B cell (primary cell): ENCODE results near the gene TXNDC5. TPM values are rescaled to one million over a fixed set of nuclear protein-coding genes. Genes with fewer than 3 reads are reported as not detected.

Experiments used
- ATAC-seq: fragments of 200-7000 bp; cut with Tn5 transposase; one replicate; pipeline ENCODE4 v1.10.0; 2021; ENCODE audit warnings: low read depth, mild to moderate bottlenecking, moderate number of reproducible peaks, moderate library complexity
- CTCF ChIA-PET: fragments of 350-600 bp; sonication (Branson Sonifier 250); formaldehyde crosslinking; loops from one replicate; lab custom pipeline; 2021; ENCODE audit warnings: antibody characterized with exemption, inconsistent platforms; lab: Charles Lee
- POLR2A ChIA-PET: fragments of 350-600 bp; sonication (Branson Sonifier 250); formaldehyde crosslinking; loops from one replicate; lab custom pipeline; 2021; ENCODE audit warnings: antibody characterized with exemption; lab: Charles Lee
- DNase-seq: peaks from one replicate; pipeline ENCODE4 v3.0.0; 2013
- H2AFZ ChIP-seq: 2 replicates; pipeline ENCODE4 v1.6.1; 2012; ENCODE audit warnings: mild to moderate bottlenecking, low read depth, low read length; ENCODE audit not compliant: insufficient read depth, poor library complexity, severe bottlenecking
- H3K27ac ChIP-seq, 2 donors: 1 replicate in 1 of 2; 2 replicates in 1 of 2; pipeline ENCODE4 v1.5.1; 2012 to 2013; ENCODE audit warnings: low read length in 2 of 2, mild to moderate bottlenecking in 2 of 2, moderate library complexity in 1 of 2
- H3K27me3 ChIP-seq, 4 experiments: fragments of 200-600 bp in 1 of 4; sonication (generic) in 1 of 4; replicated peaks in 1 of 4; 1 replicate in 2 of 4; 2 replicates in 2 of 4; pipeline versions ENCODE4 v1.6.1 to v1.7.0; 2013 to 2016; ENCODE audit warnings: low read length in 3 of 4, mild to moderate bottlenecking in 2 of 4, mixed read lengths in 1 of 4, moderate library complexity in 1 of 4; ENCODE audit not compliant: insufficient read depth in 4 of 4, control insufficient read depth in 3 of 4; ENCODE audit errors: control extremely low read depth in 1 of 4
- H3K36me3 ChIP-seq, 2 experiments: replicated peaks in 1 of 2; 1 replicate in 1 of 2; 2 replicates in 1 of 2; pipeline versions ENCODE4 v1.6.1 to v1.7.1; 2013; ENCODE audit warnings: low read length in 1 of 2; ENCODE audit not compliant: insufficient read depth in 2 of 2, control insufficient read depth in 1 of 2; ENCODE audit errors: control extremely low read depth in 1 of 2, extremely low read depth in 1 of 2
- H3K4me1 ChIP-seq, 2 donors: fragments of 200-600 bp in 1 of 2; sonication (generic) in 1 of 2; 1 replicate in 1 of 2; 2 replicates in 1 of 2; pipeline versions ENCODE4 v1.5.1 to v1.6.1; 2013 to 2017; ENCODE audit warnings: low read length in 2 of 2; ENCODE audit not compliant: control insufficient read depth in 2 of 2, insufficient read depth in 2 of 2
- H3K4me2 ChIP-seq: replicated peaks from 2 replicates; pipeline ENCODE3; 2012; ENCODE audit warnings: mild to moderate bottlenecking, low read depth, low read length; ENCODE audit not compliant: poor library complexity, severe bottlenecking
- H3K4me3 ChIP-seq, 5 experiments: fragments of 200-600 bp in 1 of 5; sonication (generic) in 1 of 5; 1 replicate in 3 of 5; 2 replicates in 2 of 5; pipeline versions ENCODE4 v1.5.1 to v1.7.0; 2011 to 2016; ENCODE audit warnings: low read length in 4 of 5, mild to moderate bottlenecking in 4 of 5, low read depth in 2 of 5, control low read depth in 1 of 5, moderate library complexity in 1 of 5; ENCODE audit not compliant: insufficient read depth in 1 of 5; ENCODE audit errors: control extremely low read depth in 1 of 5, extremely low read depth in 1 of 5
- H3K79me2 ChIP-seq: fragments of 200-600 bp; sonication (generic); one replicate; pipeline ENCODE4 v1.6.0; 2016; ENCODE audit warnings: low read length; ENCODE audit not compliant: control insufficient read depth, insufficient read depth
- H3K9ac ChIP-seq: fragments of 200-600 bp; sonication (generic); 2 replicates; pipeline ENCODE4 v1.6.1; 2017; ENCODE audit warnings: mild to moderate bottlenecking, low read length, moderate library complexity
- H3K9me3 ChIP-seq, 3 donors: one replicate each; pipeline versions ENCODE4 v1.6.1 to v1.7.1; 2013; ENCODE audit warnings: low read length in 2 of 3; ENCODE audit not compliant: control insufficient read depth in 2 of 3, insufficient read depth in 1 of 3; ENCODE audit errors: control extremely low read depth in 1 of 3
- H4K20me1 ChIP-seq: 2 replicates; pipeline ENCODE4 v1.6.0; 2012; ENCODE audit warnings: mild to moderate bottlenecking, low read length; ENCODE audit not compliant: insufficient read depth, control insufficient read depth, poor library complexity, severe bottlenecking
- H3K27ac Mint-ChIP-seq: one replicate; pipeline ENCODE4 v1.8.0; 2021; ENCODE audit warnings: mixed read lengths
- H3K27me3 Mint-ChIP-seq: one replicate; pipeline ENCODE4 v1.8.0; 2021; ENCODE audit warnings: mixed read lengths
- H3K4me1 Mint-ChIP-seq: one replicate; pipeline ENCODE4 v1.8.0; 2021; ENCODE audit warnings: mixed read lengths
- H3K4me3 Mint-ChIP-seq: one replicate; pipeline ENCODE4 v1.8.0; 2021; ENCODE audit warnings: mixed read lengths
- H3K9me3 Mint-ChIP-seq: one replicate; pipeline ENCODE4 v1.8.0; 2022; ENCODE audit warnings: mixed read lengths; ENCODE audit not compliant: insufficient read depth
- CTCF ChIP-seq: fragments of 200-600 bp; IDR thresholded peaks from one replicate; pipeline ENCODE4 v1.8.0; 2022; ENCODE audit warnings: antibody characterized with exemption, mild to moderate bottlenecking
- EZH2 ChIP-seq: IDR thresholded peaks from 2 replicates; pipeline ENCODE4 v1.6.1; 2012; ENCODE audit warnings: borderline replicate concordance, low read depth, mild to moderate bottlenecking, moderate library complexity, low read length; ENCODE audit not compliant: insufficient read depth, poor library complexity, severe bottlenecking
- WGBS: methylation state at CpG from one replicate; pipeline ENCODE4 v1.1.5; 2013; ENCODE audit warnings: missing lambda C conversion rate; ENCODE audit not compliant: insufficient coverage; 5-methylcytosine and 5-hydroxymethylcytosine counted together
- intact Hi-C: fragments of 100-400 bp; cut with micrococcal nuclease; formaldehyde crosslinking; loops from one replicate; pipeline ENCODE4 v1.10.0; 2022
- polyA plus RNA-seq: library from polyadenylated mRNA; depleted of rRNA; stranded (reverse); fragments of >200 nt; gene quantifications from 2 replicates; pipeline ENCODE4 v1.2.3, GENCODE V29; 2012
- total RNA-seq, 2 donors: library from RNA; stranded (reverse); fragments of 120-200 nt in 1 of 2; gene quantifications; 1 replicate in 1 of 2; 2 replicates in 1 of 2; pipeline versions ENCODE4 v1.2.3 to v1.2.4, GENCODE V29; 2013 to 2022

Gene TXNDC5
- total and polyA plus RNA-seq, 2 donors (not counting 1 experiment from before 2014, with no cell fraction given) = 62.6 to 91.9 TPM

- H3K9me3 Mint-ChIP-seq = no peaks in the 10 kb centered on the region
- CTCF ChIA-PET = interaction anchor here (1.8 kb wide), 1 partner anchor 312 kb away, joined by 4 read pairs; no protein-coding TSS in a partner anchor
- Histone ChIP-seq H3K36me3 (peaks cover 0 to 27% of the 10 kb centered on the region in 2 experiments), H3K4me2 (no peak overlapping the region), H3K4me3 (no peak overlapping the region), H4K20me1 (peaks cover 31% of the 10 kb centered on the region), H3K79me2 (peaks cover 29% of the 10 kb centered on the region), H3K9me3 (no peaks in the 10 kb centered on the region), H2AFZ (no peak overlapping the region), H3K27ac (peak overlapping the region in 1 of 2 donors; percentile 51), H3K4me1 (peaks cover 14 to 44% of the 10 kb centered on the region in 2 donors), H3K27me3 (no peaks in the 10 kb centered on the region), H3K9ac (no peak overlapping the region)
- DNase-seq (no peak), ATAC-seq (no peak)
- peak overlapping the region; percentile 53 for H3K27ac Mint-ChIP-seq
- H3K27me3 Mint-ChIP-seq = no peaks in the 10 kb centered on the region
- intact Hi-C loops = no loop called here
- TF ChIP-seq EZH2 = no peak
- TF ChIP-seq CTCF = no peak
- no peak overlapping the region for H3K4me3 Mint-ChIP-seq
- peaks cover 28% of the 10 kb centered on the region for H3K4me1 Mint-ChIP-seq
- POLR2A ChIA-PET = interaction anchor here (0.7 kb wide), 1 partner anchor 25 kb away, joined by 3 read pairs; no protein-coding TSS in a partner anchor
- 90% methylated on average over 4 of the region's 4 CpGs for WGBS
Measured at GRCh38 chr6:7907159-7907558, 3.4 kb downstream of the TXNDC5 start.

GRCh38 chr6:7906741-7907140, 3.8 kb downstream of the TXNDC5 start:
- no peaks in the 10 kb centered on the region for H3K27me3 Mint-ChIP-seq
- no peak overlapping the region for H3K27ac Mint-ChIP-seq
- Histone ChIP-seq H3K79me2 (peaks cover 29% of the 10 kb centered on the region), H3K27me3 (no peaks in the 10 kb centered on the region), H2AFZ (no peak overlapping the region), H3K27ac (no peak overlapping the region), H3K4me3 (no peak overlapping the region), H3K4me2 (no peak overlapping the region), H3K9me3 (no peaks in the 10 kb centered on the region), H3K4me1 (peaks cover 14 to 40% of the 10 kb centered on the region in 2 donors), H4K20me1 (peaks cover 31% of the 10 kb centered on the region), H3K36me3 (peaks cover 0 to 31% of the 10 kb centered on the region in 2 experiments), H3K9ac (no peak overlapping the region)
- ATAC-seq = no peak
- intact Hi-C loops = no loop called here
- no peak for TF ChIP-seq EZH2
- TF ChIP-seq CTCF = no peak
- no peaks in the 10 kb centered on the region for H3K9me3 Mint-ChIP-seq
- CTCF ChIA-PET = interaction anchor here (0.8 to 1.8 kb wide), 2 partner anchors 313 to 1320 kb away, joined by 4 read pairs; no protein-coding TSS in a partner anchor
- H3K4me3 Mint-ChIP-seq = no peak overlapping the region
- peaks cover 31% of the 10 kb centered on the region for H3K4me1 Mint-ChIP-seq
- POLR2A ChIA-PET = interaction anchor here (0.7 kb wide), 1 partner anchor 25 kb away, joined by 3 read pairs; no protein-coding TSS in a partner anchor
- no peak for DNase-seq
- 88% methylated on average over 3 of the region's 4 CpGs for WGBS
